ENCODE results near the gene ATXN2L. TPM values are rescaled to one million over a fixed set of nuclear protein-coding genes. Genes with fewer than 3 reads are reported as not detected.

ATXN2L gene
- total RNA-seq, 1 donor from 2014 or later, result 36.0 TPM

Small RNA genes lying within 50 kb of the gene (small RNA-seq; reads per million reads assigned to genes)
- gene RF00416 (ENCODE audit: low replicate concordance), result not detected

Other genes starting within 250 kb of the ATXN2L start
- gene SULT1A2, start 225.9 kb upstream of the ATXN2L start, total RNA-seq, result not detected
- 12.8 TPM for gene SULT1A1, start 213.0 kb upstream of the ATXN2L start, total RNA-seq
- 0.21 TPM for gene NPIPB8, start 184.9 kb upstream of the ATXN2L start, total RNA-seq
- 102 TPM for gene EIF3C, start 111.5 kb upstream of the ATXN2L start, total RNA-seq
- 7.4 TPM for gene NPIPB9, start 71.2 kb upstream of the ATXN2L start, total RNA-seq
- 82.1 TPM for gene TUFM, start 23.3 kb downstream of the ATXN2L start, total RNA-seq
- 16.2 TPM for gene SH2B1, start 40.8 kb downstream of the ATXN2L start, total RNA-seq
- gene ATP2A1, start 55.5 kb downstream of the ATXN2L start, total RNA-seq, result 850 TPM
- gene RABEP2, start 102.2 kb downstream of the ATXN2L start, total RNA-seq, result 30.7 TPM
- gene CD19, start 109.0 kb downstream of the ATXN2L start, total RNA-seq, result not detected
- 19.1 TPM for gene NFATC2IP, start 127.9 kb downstream of the ATXN2L start, total RNA-seq
- gene SPNS1, start 151.8 kb downstream of the ATXN2L start, total RNA-seq, result 14.8 TPM
- 1.7 TPM for gene LAT, start 162.1 kb downstream of the ATXN2L start, total RNA-seq

Measured in tongue (tissue), 2 donors.